ENCODE data around the gene LCN6.

DNA sequence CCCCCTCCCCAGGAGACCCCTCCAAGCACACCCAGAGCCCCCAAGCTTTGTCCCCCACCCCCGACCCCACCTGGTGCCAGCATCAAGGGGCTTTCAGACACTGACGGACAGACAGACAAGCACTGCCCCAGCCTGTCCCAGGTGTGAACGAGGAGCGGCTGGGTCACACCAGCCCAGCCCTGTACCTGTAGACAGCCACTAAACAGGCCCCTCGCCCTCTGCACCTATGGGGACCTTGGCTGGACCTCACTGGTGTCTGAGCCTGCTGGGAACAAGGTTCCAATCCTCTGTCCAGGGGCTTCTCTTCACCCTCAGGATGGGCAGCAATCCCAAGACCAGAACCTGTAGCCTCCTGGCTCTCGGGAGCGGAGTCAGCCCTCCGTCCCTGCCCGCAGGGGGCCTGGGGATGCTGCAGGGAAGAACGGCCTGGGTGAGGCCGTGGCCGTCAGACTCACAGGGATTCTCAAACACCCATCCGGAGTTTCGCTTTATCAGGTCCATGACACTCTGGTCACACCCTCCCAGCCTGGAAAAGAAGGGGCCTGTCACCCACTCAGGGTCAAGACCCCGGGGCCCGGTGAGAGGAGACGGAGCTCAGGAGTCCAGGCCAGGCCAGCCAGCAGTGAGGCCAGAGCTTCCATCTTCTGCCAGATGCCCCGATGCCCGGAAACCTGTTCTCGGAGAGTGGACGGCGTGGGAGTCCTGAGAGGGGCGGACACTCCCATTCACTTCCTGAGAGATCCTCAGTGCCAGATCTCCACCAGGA lies 2.8 kb downstream of the LCN6 start:
- no peak for TF ChIP-seq PRPF4 (IDR thresholded peaks at IDR 0.05; ENCODE audit: low read depth, low read length, poor library complexity, severe bottlenecking)
- TF ChIP-seq ZNF333 (CRISPR knock-in tag; IDR thresholded peaks at IDR 0.05; ENCODE audit: borderline replicate concordance) = no peak
- TF ChIP-seq, protein P1, sequence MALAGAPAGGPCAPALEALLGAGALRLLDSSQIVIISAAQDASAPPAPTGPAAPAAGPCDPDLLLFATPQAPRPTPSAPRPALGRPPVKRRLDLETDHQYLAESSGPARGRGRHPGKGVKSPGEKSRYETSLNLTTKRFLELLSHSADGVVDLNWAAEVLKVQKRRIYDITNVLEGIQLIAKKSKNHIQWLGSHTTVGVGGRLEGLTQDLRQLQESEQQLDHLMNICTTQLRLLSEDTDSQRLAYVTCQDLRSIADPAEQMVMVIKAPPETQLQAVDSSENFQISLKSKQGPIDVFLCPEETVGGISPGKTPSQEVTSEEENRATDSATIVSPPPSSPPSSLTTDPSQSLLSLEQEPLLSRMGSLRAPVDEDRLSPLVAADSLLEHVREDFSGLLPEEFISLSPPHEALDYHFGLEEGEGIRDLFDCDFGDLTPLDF (CRISPR knock-in tag; IDR thresholded peaks at IDR 0.05) = no peak
- TF ChIP-seq, protein P2, sequence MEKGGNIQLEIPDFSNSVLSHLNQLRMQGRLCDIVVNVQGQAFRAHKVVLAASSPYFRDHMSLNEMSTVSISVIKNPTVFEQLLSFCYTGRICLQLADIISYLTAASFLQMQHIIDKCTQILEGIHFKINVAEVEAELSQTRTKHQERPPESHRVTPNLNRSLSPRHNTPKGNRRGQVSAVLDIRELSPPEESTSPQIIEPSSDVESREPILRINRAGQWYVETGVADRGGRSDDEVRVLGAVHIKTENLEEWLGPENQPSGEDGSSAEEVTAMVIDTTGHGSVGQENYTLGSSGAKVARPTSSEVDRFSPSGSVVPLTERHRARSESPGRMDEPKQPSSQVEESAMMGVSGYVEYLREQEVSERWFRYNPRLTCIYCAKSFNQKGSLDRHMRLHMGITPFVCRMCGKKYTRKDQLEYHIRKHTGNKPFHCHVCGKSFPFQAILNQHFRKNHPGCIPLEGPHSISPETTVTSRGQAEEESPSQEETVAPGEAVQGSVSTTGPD (CRISPR knock-in tag; IDR thresholded peaks at IDR 0.05) = no peak
- TF ChIP-seq ZNF768 (CRISPR knock-in tag; IDR thresholded peaks at IDR 0.05) = no peak
